ENCODE results near the gene GBP2. TPM values are rescaled to one million over a fixed set of nuclear protein-coding genes. Genes with fewer than 3 reads are reported as not detected.

Gene GBP2
- total RNA-seq, 1 donor from 2014 or later = 59.4 TPM

GRCh38 chr1:89064632-89065031, 61.3 kb downstream of the GBP2 start:
- DNase-seq (ENCODE audit: extremely low spot score in 2 of 2) = no peak
- peaks cover 0 to 5% of the 10 kb centered on the region in 2 donors for H3K36me3 ChIP-seq

GRCh38 chr1:89063094-89063493, 62.8 kb downstream of the GBP2 start:
- TF ChIP-seq CTCF (IDR thresholded peaks at IDR 0.05) (no peak), POLR2A (IDR thresholded peaks at IDR 0.05) (no peak), POLR2AphosphoS5 (IDR thresholded peaks at IDR 0.05; ENCODE audit: insufficient read depth in 1 of 2, low read depth in 1 of 2) (no peak)
- intact Hi-C loops (cut with DNase I) = no loop called here
- no peak overlapping the region for H3K4me3 ChIP-seq
- H3K9me3 ChIP-seq = no peaks in the 10 kb centered on the region
- peaks cover 48% of the 10 kb centered on the region for H3K4me1 ChIP-seq
- H3K27me3 ChIP-seq = no peaks in the 10 kb centered on the region
- H3K36me3 ChIP-seq = peaks cover 0 to 19% of the 10 kb centered on the region in 2 donors
- no peak for DNase-seq (ENCODE audit: extremely low spot score in 2 of 2)
- peak overlapping the region; percentile 91 for H3K27ac ChIP-seq

More at GRCh38 chr1:89064632-89065031, 61.3 kb downstream of the GBP2 start:
- intact Hi-C loops (cut with DNase I) = no loop called here
- Histone ChIP-seq H3K4me3 (peak overlapping the region; percentile 53 to 56), H3K4me1 (peaks cover 55% of the 10 kb centered on the region), H3K27me3 (no peaks in the 10 kb centered on the region), H3K9me3 (no peaks in the 10 kb centered on the region), H3K27ac (peak overlapping the region; percentile 91)
- TF ChIP-seq POLR2A (IDR thresholded peaks at IDR 0.05) = no peak
- no peak for TF ChIP-seq CTCF (IDR thresholded peaks at IDR 0.05)
- TF ChIP-seq POLR2AphosphoS5 (IDR thresholded peaks at IDR 0.05; ENCODE audit: insufficient read depth in 1 of 2, low read depth in 1 of 2) = no peak

- intact Hi-C loops (cut with DNase I) = no loop called here
- Histone ChIP-seq H3K27ac (no peak overlapping the region), H3K4me1 (peaks cover 38% of the 10 kb centered on the region), H3K27me3 (no peaks in the 10 kb centered on the region), H3K36me3 (peaks cover 0 to 40% of the 10 kb centered on the region in 2 donors), H3K4me3 (no peak overlapping the region), H3K9me3 (no peaks in the 10 kb centered on the region)
- TF ChIP-seq CTCF (IDR thresholded peaks at IDR 0.05) (no peak), POLR2AphosphoS5 (IDR thresholded peaks at IDR 0.05; ENCODE audit: insufficient read depth in 1 of 2, low read depth in 1 of 2) (no peak), POLR2A (IDR thresholded peaks at IDR 0.05) (no peak)
- no peak for DNase-seq (ENCODE audit: extremely low spot score in 2 of 2)
Observed at GRCh38 chr1:89060091-89060490, 65.8 kb downstream of the GBP2 start.

Other genes with a start within 250 kb of the GBP2 start
- gene GTF2B, start 234.5 kb downstream of the GBP2 start, total RNA-seq = 22.8 TPM
- 17.7 TPM for gene KYAT3, start 133.5 kb downstream of the GBP2 start, total RNA-seq
- 11.5 TPM for gene RBMXL1, start 133.5 kb downstream of the GBP2 start, total RNA-seq
- gene GBP3, start 103.2 kb downstream of the GBP2 start, total RNA-seq = 6.9 TPM
- gene GBP1, start 60.9 kb downstream of the GBP2 start, total RNA-seq = 17.4 TPM
- gene GBP7, start 49.9 kb upstream of the GBP2 start, total RNA-seq = not detected
- 8.3 TPM for gene GBP4, start 72.8 kb upstream of the GBP2 start, total RNA-seq
- gene GBP5, start 146.7 kb upstream of the GBP2 start, total RNA-seq = 4.2 TPM
- 23.1 TPM for gene GBP6, start 237.9 kb upstream of the GBP2 start, total RNA-seq

Data from vagina (tissue), 2 donors.